Epithelial cell of proximal tubule (primary cell): ENCODE measurements around the gene EIF3A. TPM values are rescaled to one million over a fixed set of nuclear protein-coding genes. Genes with fewer than 3 reads are reported as not detected.
"Not testable (repeated sequence)": the region's sequence is repeated elsewhere in the genome, so short reads cannot be mapped to it uniquely, and the experiment has no call there.

ENCODE experiments used
- DNase-seq: peaks from one replicate; pipeline ENCODE4 v3.0.0-alpha.2; 2011; ENCODE audit warnings: low read depth
- H3K4me3 ChIP-seq: 2 replicates; pipeline ENCODE4 v1.5.1; 2011; ENCODE audit warnings: low read depth, mild to moderate bottlenecking, low read length
- total RNA-seq: library from RNA; depleted of rRNA; stranded (reverse); fragments of >200 nt; gene quantifications from 2 replicates; pipeline ENCODE4 v1.2.3, GENCODE V29; 2015
- TF ChIP-seq, protein P1 (sequence below): conservative IDR thresholded peaks from 2 replicates; pipeline ENCODE4 v1.5.1; 2012; ENCODE audit warnings: low read depth, mild to moderate bottlenecking, low read length

Gene EIF3A
- total RNA-seq, 1 donor from 2014 or later, result 102 TPM

- TF ChIP-seq, protein P1, sequence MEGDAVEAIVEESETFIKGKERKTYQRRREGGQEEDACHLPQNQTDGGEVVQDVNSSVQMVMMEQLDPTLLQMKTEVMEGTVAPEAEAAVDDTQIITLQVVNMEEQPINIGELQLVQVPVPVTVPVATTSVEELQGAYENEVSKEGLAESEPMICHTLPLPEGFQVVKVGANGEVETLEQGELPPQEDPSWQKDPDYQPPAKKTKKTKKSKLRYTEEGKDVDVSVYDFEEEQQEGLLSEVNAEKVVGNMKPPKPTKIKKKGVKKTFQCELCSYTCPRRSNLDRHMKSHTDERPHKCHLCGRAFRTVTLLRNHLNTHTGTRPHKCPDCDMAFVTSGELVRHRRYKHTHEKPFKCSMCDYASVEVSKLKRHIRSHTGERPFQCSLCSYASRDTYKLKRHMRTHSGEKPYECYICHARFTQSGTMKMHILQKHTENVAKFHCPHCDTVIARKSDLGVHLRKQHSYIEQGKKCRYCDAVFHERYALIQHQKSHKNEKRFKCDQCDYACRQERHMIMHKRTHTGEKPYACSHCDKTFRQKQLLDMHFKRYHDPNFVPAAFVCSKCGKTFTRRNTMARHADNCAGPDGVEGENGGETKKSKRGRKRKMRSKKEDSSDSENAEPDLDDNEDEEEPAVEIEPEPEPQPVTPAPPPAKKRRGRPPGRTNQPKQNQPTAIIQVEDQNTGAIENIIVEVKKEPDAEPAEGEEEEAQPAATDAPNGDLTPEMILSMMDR, result no peak
- H3K4me3 ChIP-seq, result peak overlapping the region; percentile 88
- no peak for DNase-seq
Measured at GRCh38 chr10:119104654-119105015, 24.0 kb upstream of the EIF3A start.

DNA sequence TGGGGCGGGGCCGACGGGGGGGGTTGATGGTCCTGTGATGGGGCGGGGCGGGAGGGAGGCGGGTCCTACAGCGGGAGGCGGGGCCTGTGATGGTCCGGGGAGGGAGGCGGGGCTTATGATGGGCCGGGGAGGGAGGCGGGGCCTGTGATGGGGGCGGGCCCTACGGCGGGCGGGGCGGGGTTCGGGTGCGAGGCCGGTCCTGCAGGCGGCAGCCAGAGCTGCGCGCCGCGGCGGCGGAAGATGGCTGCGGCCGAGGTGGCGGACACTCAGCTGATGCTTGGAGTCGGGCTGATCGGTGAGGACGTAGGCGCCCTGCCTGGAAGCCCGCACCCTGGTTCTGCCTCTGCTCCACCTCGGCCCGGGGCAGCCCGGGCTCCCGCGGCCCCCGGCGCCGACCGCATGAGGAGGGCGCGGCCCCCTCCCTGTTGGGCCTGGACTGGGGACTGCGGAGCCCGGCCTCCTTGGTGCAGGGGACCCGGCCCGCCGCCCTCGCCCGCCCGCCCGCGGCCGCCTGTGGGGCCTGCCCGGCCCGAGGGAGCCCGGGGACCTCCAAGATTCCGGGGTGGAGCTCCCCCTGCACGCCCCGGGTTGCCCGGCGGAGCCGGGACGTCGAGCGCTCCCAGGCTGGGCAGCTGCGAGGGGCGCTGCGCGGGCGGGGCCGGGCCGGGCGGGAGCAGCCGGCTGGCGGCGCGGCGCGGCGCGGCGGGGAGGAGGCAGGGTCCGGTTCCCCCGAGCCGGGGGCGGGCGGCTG lies 23.5 kb upstream of the EIF3A start, which contains the start of gene DENND10:
Gene DENND10, plus strand, starts transcription at position 211 of the 751 bp plus-strand sequence. Its CDS starts 30 bp downstream, at position 241.
- TF ChIP-seq, protein P1, result no peak
- peak within 1 kb of the TSS; percentile 88 for H3K4me3 ChIP-seq
- no peak for DNase-seq

GRCh38 chr10:119103241-119103902 lies 22.8 kb upstream of the EIF3A start:
- no peak overlapping the region for H3K4me3 ChIP-seq
- no peak for DNase-seq
- TF ChIP-seq, protein P1, result no peak

DNA sequence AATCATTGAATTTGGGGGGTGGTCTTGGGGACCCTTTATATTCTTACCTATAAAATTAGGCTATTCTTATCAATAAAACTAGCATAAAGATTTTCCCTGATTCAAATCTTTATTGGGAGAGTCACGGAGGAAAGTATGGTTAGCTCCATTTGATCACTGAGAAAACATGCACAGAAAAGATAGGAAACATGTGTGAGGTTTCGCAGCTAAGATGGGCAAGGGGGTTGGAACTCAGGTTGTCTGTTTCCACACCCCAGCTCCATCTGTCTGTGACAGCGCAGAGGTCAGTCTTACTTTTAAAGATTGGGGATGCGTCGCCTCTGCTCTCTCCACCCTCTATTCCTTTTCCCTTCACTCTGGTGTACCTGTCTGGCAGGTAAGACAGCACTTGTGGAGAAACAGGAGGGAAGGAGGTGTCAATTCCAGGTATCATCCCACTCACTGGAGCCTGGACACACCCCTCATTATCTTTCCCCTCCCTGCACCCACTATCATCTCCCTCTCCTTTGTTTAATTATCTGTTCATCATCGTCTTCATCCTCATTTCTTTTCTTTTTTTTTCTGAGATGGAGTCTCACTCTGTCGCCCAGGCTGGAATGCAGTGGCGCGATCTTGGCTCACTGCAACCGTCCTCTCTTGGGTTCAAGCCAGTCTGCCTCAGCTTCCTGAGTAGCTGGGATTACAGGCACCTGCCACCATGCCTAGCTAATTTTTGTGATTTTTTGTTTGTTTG lies 20.9 kb upstream of the EIF3A start:
- peak overlapping the region; percentile 24 for H3K4me3 ChIP-seq
- no peak for DNase-seq
- TF ChIP-seq, protein P1, result no peak

GRCh38 chr10:119100434-119101238 lies 20.0 kb upstream of the EIF3A start:
- no peak for DNase-seq
- no peak overlapping the region for H3K4me3 ChIP-seq
- TF ChIP-seq, protein P1, result no peak

GRCh38 chr10:119098576-119098975 lies 18.0 kb upstream of the EIF3A start:
- no peak for DNase-seq
- TF ChIP-seq, protein P1, result no peak
- H3K4me3 ChIP-seq, result no peak overlapping the region

DNA sequence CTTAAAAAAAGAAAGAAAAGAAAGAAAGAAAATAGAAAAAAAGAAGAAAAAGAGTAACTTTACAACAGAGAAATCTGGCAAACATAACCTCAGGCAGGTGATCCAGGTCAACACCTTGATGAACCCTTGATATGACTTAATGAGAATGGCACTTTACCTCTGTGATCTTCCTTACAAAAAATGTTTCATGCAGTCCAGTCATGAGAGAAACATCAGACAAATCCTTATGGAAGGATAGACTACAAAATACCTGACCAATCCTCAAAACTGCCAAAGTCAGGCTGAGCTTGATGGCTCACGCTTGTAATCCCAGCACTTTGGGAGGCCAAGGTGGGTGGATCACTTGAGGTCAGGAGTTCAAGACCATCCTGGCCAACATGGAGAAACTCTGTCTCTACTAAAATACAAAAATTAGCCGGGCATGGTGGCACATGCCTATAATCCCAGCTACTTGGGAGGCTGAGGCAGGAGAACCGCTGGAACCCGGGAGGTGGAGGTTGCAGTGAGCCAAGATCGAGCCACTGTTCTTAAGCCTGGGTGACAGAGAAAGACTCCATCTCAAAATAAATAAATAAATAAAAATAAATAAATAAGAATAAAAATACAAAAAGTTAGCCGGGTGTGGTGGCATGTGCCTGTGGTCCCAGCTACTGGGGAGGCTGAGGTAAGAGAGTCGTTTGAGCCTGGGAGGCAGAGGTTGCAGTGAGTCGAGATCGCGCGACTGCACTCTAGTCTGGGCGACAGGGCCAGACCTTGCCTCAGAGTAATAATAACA lies 16.2 kb upstream of the EIF3A start:
- H3K4me3 ChIP-seq, DNase-seq: not testable (repeated sequence)
